Measurements from ENCODE around the gene ATXN10. TPM values are rescaled to one million over a fixed set of nuclear protein-coding genes. Genes with fewer than 3 reads are reported as not detected.

The ATXN10 gene
- total and polyA plus RNA-seq, 10 of the 15 experiments (the other 5 are each of a cell fraction or from before 2014, with no cell fraction given), result 29.2 to 249 (median 146) TPM

DNA sequence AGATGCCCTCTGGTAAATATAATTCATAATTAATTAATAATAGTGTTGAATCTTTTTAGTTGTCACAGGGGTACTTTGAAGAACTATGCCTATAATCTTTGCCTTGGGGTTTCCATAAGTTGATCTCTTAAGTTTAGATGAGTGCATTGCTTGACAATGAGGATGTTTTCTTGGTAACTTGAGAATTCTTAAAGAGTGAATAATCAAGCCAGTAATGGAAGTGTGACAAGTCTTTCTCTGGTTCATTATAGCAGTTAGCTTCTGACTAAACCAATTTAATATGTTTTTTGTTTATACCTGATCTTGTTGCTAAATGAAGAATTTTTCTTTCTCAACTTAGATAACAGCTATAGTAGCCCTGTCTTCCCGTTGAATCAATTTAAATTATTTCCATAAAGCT, 46.2 kb downstream of the ATXN10 start:
- BruUV-seq (replicated peaks), result no TSS peak
- H3K4me1 ChIP-seq (ENCODE audit: control insufficient read depth, insufficient read depth, low read length), result no peaks in the 10 kb centered on the region
- no peak overlapping the region for H3K27ac ChIP-seq (ENCODE audit: control insufficient read depth, insufficient read depth)
- H3K79me2 ChIP-seq (ENCODE audit: control insufficient read depth, insufficient read depth, low read length), result no peaks in the 10 kb centered on the region
- SMC1A ChIA-PET (ENCODE audit: uncharacterized antibody, unreplicated experiment), result interaction anchor here (0.7 kb wide), 1 partner anchor 8 kb away, joined by 3 read pairs; no protein-coding TSS in a partner anchor
- no peak overlapping the region for H3K9ac ChIP-seq (ENCODE audit: control insufficient read depth, insufficient read depth, low read length)
- no peaks in the 10 kb centered on the region for H3K9me3 ChIP-seq (replicated peaks; ENCODE audit: control insufficient read depth, insufficient read depth, low read length)
- POLR2A ChIA-PET, result no interaction called here
- no peak for ATAC-seq
- DNase-seq (ENCODE audit: low read depth, low spot score), result no peak
- CTCF ChIA-PET, result interaction anchor here (0.6 kb wide), 1 partner anchor 11 kb away, joined by 3 read pairs; no protein-coding TSS in a partner anchor
- intact Hi-C loops (cut with micrococcal nuclease; ENCODE audit: unreplicated experiment), result no loop called here
- no peak for FAIRE-seq
- no peak overlapping the region for H3K4me3 ChIP-seq
- no peak overlapping the region for H3K4me2 ChIP-seq (ENCODE audit: control insufficient read depth, insufficient read depth)
- peaks cover 4 to 12% of the 10 kb centered on the region in 2 experiments; a peak in 3 of 4 replicates for H3K36me3 ChIP-seq (ENCODE audit: control insufficient read depth in 2 of 2, insufficient read depth in 2 of 2, low read length in 1 of 2)
- no peak overlapping the region for H2AFZ ChIP-seq (ENCODE audit: control insufficient read depth, low read depth, low read length)
- 100% methylated on average over 1 of the region's 1 CpG for WGBS (ENCODE audit: insufficient coverage, insufficient replicate concordance, low lambda C conversion rate, missing lambda C conversion rate)
- RAD21 ChIA-PET (ENCODE audit: unreplicated experiment), result no interaction called here
- in situ Hi-C loops (cut with MboI), result no loop called here
- no peaks in the 10 kb centered on the region for H3K27me3 ChIP-seq (replicated peaks in 1 of 2; ENCODE audit: control insufficient read depth in 2 of 2, insufficient read depth in 2 of 2, low read length in 1 of 2)
- H4K20me1 ChIP-seq (ENCODE audit: control insufficient read depth, insufficient read depth), result no peaks in the 10 kb centered on the region
- no peak for TF ChIP-seq RAD21 (IDR thresholded peaks at IDR 0.05; ENCODE audit: insufficient read depth, low read depth, low read length)
- no peak for TF ChIP-seq ZZZ3 (IDR thresholded peaks at IDR 0.05; ENCODE audit: control insufficient read depth, insufficient read length, low read depth)
- no peak for TF ChIP-seq TCF7 (IDR thresholded peaks at IDR 0.05; ENCODE audit: borderline replicate concordance)
- TF ChIP-seq HDGF (IDR thresholded peaks at IDR 0.05), result no peak
- no peak for TF ChIP-seq RBBP5 (conservative IDR thresholded peaks at IDR 0.05)
- no peak for TF ChIP-seq MTA2 (IDR thresholded peaks at IDR 0.05; ENCODE audit: low read depth)
- TF ChIP-seq CBFB (IDR thresholded peaks at IDR 0.05; ENCODE audit: low read depth), result no peak
- TF ChIP-seq, protein P1, sequence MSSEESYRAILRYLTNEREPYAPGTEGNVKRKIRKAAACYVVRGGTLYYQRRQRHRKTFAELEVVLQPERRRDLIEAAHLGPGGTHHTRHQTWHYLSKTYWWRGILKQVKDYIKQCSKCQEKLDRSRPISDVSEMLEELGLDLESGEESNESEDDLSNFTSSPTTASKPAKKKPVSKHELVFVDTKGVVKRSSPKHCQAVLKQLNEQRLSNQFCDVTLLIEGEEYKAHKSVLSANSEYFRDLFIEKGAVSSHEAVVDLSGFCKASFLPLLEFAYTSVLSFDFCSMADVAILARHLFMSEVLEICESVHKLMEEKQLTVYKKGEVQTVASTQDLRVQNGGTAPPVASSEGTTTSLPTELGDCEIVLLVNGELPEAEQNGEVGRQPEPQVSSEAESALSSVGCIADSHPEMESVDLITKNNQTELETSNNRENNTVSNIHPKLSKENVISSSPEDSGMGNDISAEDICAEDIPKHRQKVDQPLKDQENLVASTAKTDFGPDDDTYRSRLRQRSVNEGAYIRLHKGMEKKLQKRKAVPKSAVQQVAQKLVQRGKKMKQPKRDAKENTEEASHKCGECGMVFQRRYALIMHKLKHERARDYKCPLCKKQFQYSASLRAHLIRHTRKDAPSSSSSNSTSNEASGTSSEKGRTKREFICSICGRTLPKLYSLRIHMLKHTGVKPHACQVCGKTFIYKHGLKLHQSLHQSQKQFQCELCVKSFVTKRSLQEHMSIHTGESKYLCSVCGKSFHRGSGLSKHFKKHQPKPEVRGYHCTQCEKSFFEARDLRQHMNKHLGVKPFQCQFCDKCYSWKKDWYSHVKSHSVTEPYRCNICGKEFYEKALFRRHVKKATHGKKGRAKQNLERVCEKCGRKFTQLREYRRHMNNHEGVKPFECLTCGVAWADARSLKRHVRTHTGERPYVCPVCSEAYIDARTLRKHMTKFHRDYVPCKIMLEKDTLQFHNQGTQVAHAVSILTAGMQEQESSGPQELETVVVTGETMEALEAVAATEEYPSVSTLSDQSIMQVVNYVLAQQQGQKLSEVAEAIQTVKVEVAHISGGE (CRISPR knock-in tag; IDR thresholded peaks at IDR 0.05), result no peak

Data from GM12878 (cell line).